ENCODE results near the gene OVCA2. TPM values are rescaled to one million over a fixed set of nuclear protein-coding genes. Genes with fewer than 3 reads are reported as not detected.
A peak's percentile ranks its signal among the peaks of the same experiment; 100 is the strongest.

OVCA2 gene
- total RNA-seq, 1 experiment from 2014 or later, result 35.4 TPM

- no peaks in the 10 kb centered on the region for H3K79me2 ChIP-seq (ENCODE audit: low read depth)
Observed at GRCh38 chr17:2008332-2009126, 33.3 kb upstream of the OVCA2 start.

GRCh38 chr17:2009737-2010136 lies 32.1 kb upstream of the OVCA2 start:
- CTCF ChIA-PET, result no interaction called here

More at GRCh38 chr17:2008332-2009126, 33.3 kb upstream of the OVCA2 start:
- H3K4me1 ChIP-seq (replicated peaks; ENCODE audit: insufficient read depth), result peaks cover 45% of the 10 kb centered on the region
- H3K36me3 ChIP-seq (ENCODE audit: low read depth), result no peaks in the 10 kb centered on the region
- no peak overlapping the region for H3K4me3 ChIP-seq
- intact Hi-C loops (cut with micrococcal nuclease; ENCODE audit: unreplicated experiment), result no loop called here
- no peaks in the 10 kb centered on the region for H4K20me1 ChIP-seq (ENCODE audit: insufficient read depth)
- no peak for DNase-seq
- POLR2A ChIA-PET (ENCODE audit: unreplicated experiment), result no interaction called here
- no peak overlapping the region for H2AFZ ChIP-seq
- H3K9me2 ChIP-seq (ENCODE audit: insufficient read depth), result no peaks in the 10 kb centered on the region
- no peaks in the 10 kb centered on the region for H3K9me3 ChIP-seq (ENCODE audit: insufficient read depth, low read depth)
- peaks cover 41% of the 10 kb centered on the region for H3F3A ChIP-seq (ENCODE audit: insufficient read depth, low read depth)
- no peaks in the 10 kb centered on the region for H3K27me3 ChIP-seq (ENCODE audit: insufficient read depth, low read depth)
- TF ChIP-seq CTCF (conservative IDR thresholded peaks at IDR 0.05) (no peak), EZH2 (IDR thresholded peaks at IDR 0.05; ENCODE audit: low read depth) (no peak)
- BruUV-seq (replicated peaks), result no TSS peak
- CTCF ChIA-PET, result interaction anchor here (0.7 kb wide), 1 partner anchor 97 kb away, joined by 8 read pairs; no protein-coding TSS in a partner anchor
- no peak overlapping the region for H3K27ac ChIP-seq
- 0 out of 2 replicates have a peak overlapping the region, but pooled peaks have one; percentile 1 for H3K4me2 ChIP-seq

More at GRCh38 chr17:2009737-2010136, 32.1 kb upstream of the OVCA2 start:
- H3K4me1 ChIP-seq (replicated peaks; ENCODE audit: insufficient read depth), result peaks cover 54% of the 10 kb centered on the region
- H3K4me2 ChIP-seq, result no peak overlapping the region
- intact Hi-C loops (cut with micrococcal nuclease; ENCODE audit: unreplicated experiment), result loop anchor here (10.0 kb wide), 1 partner anchor 295 kb away; the partner anchor contains the start of gene TLCD2
- no peaks in the 10 kb centered on the region for H3K79me2 ChIP-seq (ENCODE audit: low read depth)
- no peak for DNase-seq
- no TSS peak for BruUV-seq (replicated peaks)
- H3K27me3 ChIP-seq (ENCODE audit: insufficient read depth, low read depth), result no peaks in the 10 kb centered on the region
- no peaks in the 10 kb centered on the region for H3K9me3 ChIP-seq (ENCODE audit: insufficient read depth, low read depth)
- no peaks in the 10 kb centered on the region for H3K9me2 ChIP-seq (ENCODE audit: insufficient read depth)
- no peaks in the 10 kb centered on the region for H4K20me1 ChIP-seq (ENCODE audit: insufficient read depth)
- TF ChIP-seq CTCF (conservative IDR thresholded peaks at IDR 0.05) (no peak), EZH2 (IDR thresholded peaks at IDR 0.05; ENCODE audit: low read depth) (no peak)
- POLR2A ChIA-PET (ENCODE audit: unreplicated experiment), result no interaction called here
- no peaks in the 10 kb centered on the region for H3K36me3 ChIP-seq (ENCODE audit: low read depth)
- H2AFZ ChIP-seq, result no peak overlapping the region
- peaks cover 47% of the 10 kb centered on the region for H3F3A ChIP-seq (ENCODE audit: insufficient read depth, low read depth)
- no peak overlapping the region for H3K4me3 ChIP-seq
- no peak overlapping the region for H3K27ac ChIP-seq

Data from PC-9 (cell line).